Measurements from ENCODE around the gene CDK5R2. TPM values are rescaled to one million over a fixed set of nuclear protein-coding genes. Genes with fewer than 3 reads are reported as not detected.
A peak's percentile ranks its signal among the peaks of the same experiment; 100 is the strongest.

The CDK5R2 gene
- total RNA-seq, 1 experiment from 2014 or later, result 0.44 TPM

DNA sequence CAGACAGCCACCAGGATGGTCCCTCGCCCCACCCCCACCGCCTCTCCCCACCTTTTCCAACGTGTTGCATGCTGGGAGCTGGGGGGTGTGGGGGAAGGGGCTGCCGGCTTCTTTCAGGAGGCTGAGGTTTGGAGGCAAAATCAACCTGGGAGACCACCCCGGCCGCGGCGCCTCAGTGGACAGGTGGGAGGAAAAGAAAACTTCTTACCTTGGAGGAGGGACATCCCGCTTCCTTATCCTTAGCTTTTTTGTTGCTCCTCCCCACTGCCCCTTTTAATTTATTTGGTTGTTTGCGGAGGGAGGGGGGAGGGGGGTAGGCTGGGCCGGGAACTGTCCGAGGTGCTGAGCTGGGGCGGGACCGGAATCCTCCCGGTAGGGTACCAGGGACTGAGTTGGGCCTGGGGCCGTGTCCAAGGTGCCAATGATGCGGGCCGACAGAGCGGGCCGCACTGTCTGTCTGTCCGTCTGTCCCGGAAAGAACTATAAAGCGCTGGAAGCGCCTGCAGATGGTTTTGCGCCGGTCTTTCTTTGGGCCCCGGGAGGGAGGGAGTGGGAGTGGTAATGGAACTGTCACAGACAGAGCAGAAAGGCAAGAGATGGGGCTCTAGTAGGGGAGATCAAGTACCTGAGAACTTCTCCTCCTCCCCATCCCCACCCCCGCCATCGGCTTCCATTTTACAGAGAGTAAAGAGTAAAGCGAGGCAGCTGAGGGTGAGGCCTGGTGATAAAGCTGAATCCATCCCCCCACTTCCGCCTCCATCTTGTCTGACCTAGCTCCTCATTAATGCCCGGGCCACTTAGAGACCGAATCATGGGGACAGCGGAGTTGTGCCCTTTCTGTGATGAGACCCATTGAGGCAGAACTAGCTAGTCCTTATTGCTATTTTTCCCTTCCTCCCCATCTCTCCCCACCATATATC lies 2.4 kb downstream of the CDK5R2 start:
- BruUV-seq (replicated peaks), result no TSS peak
- POLR2A ChIA-PET, result no interaction called here
- H3K79me2 ChIP-seq (ENCODE audit: insufficient read depth, low read length), result no peaks in the 10 kb centered on the region
- no peak for TF ChIP-seq TCF7L2 (IDR thresholded peaks at IDR 0.05; ENCODE audit: borderline replicate concordance, extremely low read depth, insufficient read depth, insufficient read length)
- no peak for TF ChIP-seq FOSL1 (IDR thresholded peaks at IDR 0.05; ENCODE audit: low read depth)
- TF ChIP-seq ZNF274 (IDR thresholded peaks at IDR 0.05; ENCODE audit: low read depth, low read length), result no peak
- TF ChIP-seq POLR2A (IDR thresholded peaks at IDR 0.05; ENCODE audit: borderline replicate concordance, extremely low read depth, insufficient read depth, insufficient read length), result no peak
- TF ChIP-seq CEBPB (IDR thresholded peaks at IDR 0.05; ENCODE audit: low read depth), result no peak
- no peak for TF ChIP-seq MAX (IDR thresholded peaks at IDR 0.05)
- TF ChIP-seq REST (IDR thresholded peaks at IDR 0.05; ENCODE audit: low read depth), result peak; percentile 75
- H3K36me3 ChIP-seq (ENCODE audit: control insufficient read depth in 1 of 2, insufficient read depth in 2 of 2, low read length in 2 of 2), result no peaks in the 10 kb centered on the region
- peaks cover 10% of the 10 kb centered on the region; the same call in 1 of the 2 replicates for H3K27me3 ChIP-seq (ENCODE audit: insufficient read depth, low read length)
- no peaks in the 10 kb centered on the region for H3K9me3 ChIP-seq (ENCODE audit: control insufficient read depth in 1 of 2, insufficient read depth in 1 of 2, low read depth in 1 of 2, low read length in 2 of 2)
- no peak overlapping the region for H2AFZ ChIP-seq (ENCODE audit: low read depth, low read length, poor library complexity, severe bottlenecking)
- ATAC-seq, result no peak
- DNase-seq (ENCODE audit: low read depth, low spot score), result no peak
- RAD21 ChIA-PET (ENCODE audit: low non-redundant PET in 1 of 2, low total read pairs in 2 of 2, uncharacterized antibody in 2 of 2, unreplicated experiment in 2 of 2), result no interaction called here
- intact Hi-C loops (cut with micrococcal nuclease), result no loop called here
- H3K27ac ChIP-seq (ENCODE audit: low read depth, low read length), result no peak overlapping the region
- peaks cover 0 to 31% of the 10 kb centered on the region in 2 experiments; a peak in 2 of 4 replicates for H3K4me1 ChIP-seq (ENCODE audit: control insufficient read depth in 1 of 2, insufficient read depth in 2 of 2, low read length in 2 of 2)
- CTCF ChIA-PET, result interaction anchor here (1.1 kb wide), 1 partner anchor 9 kb away, joined by 7 read pairs; no protein-coding TSS in a partner anchor
- H3K9ac ChIP-seq (ENCODE audit: low read length), result no peak overlapping the region
- H3K4me2 ChIP-seq (ENCODE audit: low read length), result peak overlapping the region; percentile 66
- no peaks in the 10 kb centered on the region for H4K20me1 ChIP-seq (ENCODE audit: insufficient read depth)
- no peaks in the 10 kb centered on the region for H3K9me2 ChIP-seq (ENCODE audit: insufficient read depth)
- no peak overlapping the region for H3K4me3 ChIP-seq (replicated peaks in 1 of 2; ENCODE audit: low read depth in 1 of 2, low read length in 2 of 2)

Measured in HCT116 (cell line).